GM18519 (cell line): ENCODE measurements around the gene FCRL4.
A peak's percentile ranks its signal among the peaks of the same experiment; 100 is the strongest.
"Not testable (repeated sequence)": the region's sequence is repeated elsewhere in the genome, so short reads cannot be mapped to it uniquely, and the experiment has no call there.

ENCODE experiments used
- ATAC-seq: cut with Tn5 transposase; IDR thresholded peaks from one replicate; pipeline ENCODE4 v1.9.1; 2021; ENCODE audit warnings: mild to moderate bottlenecking, moderate library complexity; ENCODE audit not compliant: unreplicated experiment, low FRiP score

The FCRL4 gene

GRCh38 chr1:157551694-157552693 lies 45.9 kb downstream of the FCRL4 start, which contains the start of gene FCRL5:
Gene FCRL5 (minus strand): TSS chr1:157552515. CDS start chr1:157552362, 153 bp downstream.
- peak; percentile 53 for ATAC-seq

DNA sequence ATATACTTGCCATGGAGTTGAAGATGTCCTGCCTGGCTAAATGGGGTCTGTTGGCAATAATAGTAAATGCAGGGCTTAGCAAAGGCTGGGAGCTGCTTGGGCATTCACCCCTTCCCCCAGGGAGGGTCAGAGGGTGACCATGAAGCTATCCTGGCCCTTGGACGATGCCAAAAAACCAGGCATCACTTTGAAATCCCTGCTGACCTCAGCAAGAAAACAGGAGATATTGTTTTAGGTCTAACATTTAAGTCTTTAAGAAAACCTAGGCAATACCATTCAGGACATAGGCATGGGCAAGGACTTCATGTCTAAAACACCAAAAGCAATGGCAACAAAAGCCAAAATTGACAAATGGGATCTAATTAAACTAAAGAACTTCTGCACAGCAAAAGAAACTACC lies 49.8 kb downstream of the FCRL4 start:
- not testable (repeated sequence) for ATAC-seq

- no peak for ATAC-seq
Measured at GRCh38 chr1:157542676-157543075, 55.2 kb downstream of the FCRL4 start.

GRCh38 chr1:157540852-157541251 lies 57.0 kb downstream of the FCRL4 start:
- ATAC-seq, result no peak

- no peak for ATAC-seq
Measured at GRCh38 chr1:157540160-157540748, 57.6 kb downstream of the FCRL4 start.

DNA sequence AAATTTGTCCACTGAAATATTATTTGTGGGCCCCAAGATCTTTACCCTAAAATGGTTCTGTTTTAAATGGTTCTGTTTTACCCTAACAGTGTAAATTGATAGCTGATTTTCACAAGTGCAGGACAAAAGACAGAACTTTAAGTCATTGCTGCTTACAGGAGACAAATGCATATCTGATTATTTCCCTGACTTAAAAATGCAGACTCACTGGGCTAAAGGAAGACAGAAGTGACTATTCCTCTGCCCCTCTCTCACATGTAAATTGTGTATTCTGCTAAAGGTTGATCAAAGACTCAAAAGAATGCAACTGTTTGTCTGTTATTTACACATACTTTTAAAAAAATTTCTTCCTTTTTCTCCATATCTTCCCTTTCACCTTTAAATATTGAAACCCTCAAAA lies 58.3 kb downstream of the FCRL4 start:
- ATAC-seq, result no peak

DNA sequence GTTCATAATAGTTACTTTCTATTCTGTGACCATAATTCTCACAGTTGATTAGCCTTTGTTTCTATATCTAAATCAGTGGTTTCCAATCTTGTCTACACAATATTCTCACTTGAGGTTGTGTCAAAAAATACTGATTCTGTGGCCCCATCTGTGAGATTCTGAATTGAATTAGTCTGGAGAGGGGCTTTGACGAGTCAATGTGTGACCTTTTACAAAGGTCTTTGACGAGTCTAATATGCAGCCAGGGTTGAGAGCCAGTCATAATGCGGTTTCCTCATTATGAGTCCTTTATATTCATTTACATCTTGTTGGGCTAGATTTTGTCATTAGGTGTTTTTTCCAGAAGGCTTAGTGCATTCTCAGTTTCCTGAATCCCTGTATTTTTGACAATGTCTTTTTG lies 65.3 kb downstream of the FCRL4 start:
- ATAC-seq, result no peak

DNA sequence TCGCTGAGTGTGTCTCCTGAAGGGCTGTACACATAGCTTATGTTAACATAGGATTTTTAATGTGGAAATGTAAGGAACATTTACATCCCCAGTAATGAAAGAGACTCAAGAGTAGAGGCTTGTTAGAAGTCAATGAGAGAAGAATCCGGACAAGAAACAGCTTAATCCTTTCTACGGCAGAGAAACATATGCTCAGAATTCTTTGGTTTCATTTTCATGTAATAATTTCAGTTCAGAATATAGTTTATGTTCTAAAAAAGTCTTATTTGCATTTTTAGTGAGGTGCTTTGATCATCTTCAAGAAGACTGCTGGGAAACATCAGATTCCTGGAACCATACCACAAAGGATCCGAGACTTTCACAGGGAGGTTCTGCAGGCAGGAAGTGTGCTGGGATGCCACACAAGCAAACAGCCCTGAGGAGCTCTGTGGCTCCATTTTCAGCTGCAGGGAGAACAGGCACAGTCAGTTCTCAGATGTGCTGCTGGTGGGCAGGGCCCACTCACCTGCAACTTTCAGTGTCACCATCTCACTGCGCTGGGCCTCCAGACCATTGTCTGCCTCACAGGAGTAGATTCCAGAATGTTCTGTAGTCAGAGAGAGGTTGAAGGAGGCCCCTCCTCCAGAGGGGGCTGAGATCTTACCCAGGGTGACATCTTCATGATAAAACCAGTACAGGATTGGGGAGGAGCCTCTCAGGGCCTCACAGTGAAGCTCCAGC lies 74.0 kb downstream of the FCRL4 start:
- peak; percentile 58 for ATAC-seq
